HG02610 (cell line): Measurements from ENCODE around the gene CASKIN1.
"Not testable (repeated sequence)": the region's sequence is repeated elsewhere in the genome, so short reads cannot be mapped to it uniquely, and the experiment has no call there.

Experiments used
- ATAC-seq: cut with Tn5 transposase; IDR thresholded peaks from one replicate; pipeline ENCODE4 v1.9.1; 2021; ENCODE audit warnings: mild to moderate bottlenecking, moderate library complexity; ENCODE audit not compliant: unreplicated experiment

Gene CASKIN1

GRCh38 chr16:2142942-2143877 lies 53.2 kb downstream of the CASKIN1 start:
- no peak for ATAC-seq

- ATAC-seq, result not testable (repeated sequence)
Measured at GRCh38 chr16:2135770-2136490, 60.5 kb downstream of the CASKIN1 start, which contains the start of gene PKD1. TSS of gene PKD1 (minus strand) at chr16:2135898. CDS start at chr16:2135689, 209 bp downstream.

GRCh38 chr16:2135071-2135470 lies 61.3 kb downstream of the CASKIN1 start:
- ATAC-seq, result not testable (repeated sequence)

- not testable (repeated sequence) for ATAC-seq
Measured at GRCh38 chr16:2133797-2134196, 62.6 kb downstream of the CASKIN1 start.

GRCh38 chr16:2129890-2130447 lies 66.4 kb downstream of the CASKIN1 start:
- not testable (repeated sequence) for ATAC-seq

- not testable (repeated sequence) for ATAC-seq
Measured at GRCh38 chr16:2129251-2129650, 67.2 kb downstream of the CASKIN1 start.

- ATAC-seq, result not testable (repeated sequence)
Measured at GRCh38 chr16:2127630-2128280, 68.7 kb downstream of the CASKIN1 start.
